Inferior parietal cortex (tissue), 1 donor: ENCODE measurements around the gene GDE1.

Experiments used
- DNase-seq: peaks from one replicate; pipeline ENCODE4 v3.0.0-alpha.2; 2016; ENCODE audit errors: extremely low spot score

Gene GDE1

DNA sequence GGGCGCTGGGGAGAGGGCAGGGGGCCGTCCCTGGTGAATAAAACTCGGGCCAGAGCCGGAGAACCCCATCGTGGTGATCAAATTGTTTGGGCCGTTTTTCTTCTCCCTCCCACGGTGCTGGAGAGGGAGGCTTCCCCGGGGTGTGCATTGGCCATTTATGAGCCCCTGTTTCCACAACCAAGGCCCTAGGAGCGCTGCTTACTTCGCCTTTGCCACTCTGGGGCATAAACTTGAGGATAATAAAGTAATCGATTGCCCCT, 2.4 kb upstream of the GDE1 start:
- DNase-seq = no peak

DNA sequence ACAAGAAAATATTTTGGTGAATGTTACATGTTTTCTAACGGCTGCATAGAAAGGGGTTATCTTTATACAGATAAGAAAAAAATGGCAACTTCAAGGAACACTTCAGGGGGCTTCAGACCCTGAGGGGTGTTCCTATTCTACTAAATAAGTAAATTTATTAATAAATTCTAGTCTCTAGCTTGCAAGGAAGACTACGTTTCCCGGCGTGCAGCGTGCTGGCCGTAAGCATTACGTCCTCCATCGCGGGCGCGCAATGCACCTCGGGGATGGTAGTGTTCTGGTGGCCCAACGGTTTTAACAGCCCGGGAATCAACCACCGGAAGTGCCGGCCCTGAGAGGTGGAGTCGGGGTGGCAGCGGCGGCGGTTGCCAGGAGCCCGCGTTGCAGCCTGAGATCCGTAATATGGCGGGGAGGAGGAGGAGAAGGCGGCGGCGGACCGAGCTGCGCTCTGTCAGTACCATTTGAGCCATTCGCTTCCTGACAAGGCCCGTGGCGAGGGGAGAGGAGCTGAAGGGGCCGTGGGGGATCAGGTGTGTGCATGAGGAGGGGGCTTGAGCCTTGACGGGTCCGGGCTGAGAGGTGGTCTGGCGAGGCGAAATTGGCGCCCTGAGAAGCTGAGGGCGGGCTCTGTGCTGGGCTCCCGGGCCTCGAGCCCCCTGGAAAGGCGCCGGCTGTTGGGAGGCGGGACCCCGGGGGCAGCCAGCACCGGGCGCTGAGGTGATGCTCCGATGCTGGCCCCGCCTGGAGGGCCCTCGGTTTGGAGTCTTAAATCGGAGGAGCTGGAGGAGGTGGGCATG, 1.9 kb upstream of the GDE1 start, which contains the start of gene CCP110:
TSS of gene CCP110 (plus strand) at position 384 of the 797 bp plus-strand sequence. CDS start 3,940 bp downstream, outside the sequence.
- peak; percentile 98 for DNase-seq

DNA sequence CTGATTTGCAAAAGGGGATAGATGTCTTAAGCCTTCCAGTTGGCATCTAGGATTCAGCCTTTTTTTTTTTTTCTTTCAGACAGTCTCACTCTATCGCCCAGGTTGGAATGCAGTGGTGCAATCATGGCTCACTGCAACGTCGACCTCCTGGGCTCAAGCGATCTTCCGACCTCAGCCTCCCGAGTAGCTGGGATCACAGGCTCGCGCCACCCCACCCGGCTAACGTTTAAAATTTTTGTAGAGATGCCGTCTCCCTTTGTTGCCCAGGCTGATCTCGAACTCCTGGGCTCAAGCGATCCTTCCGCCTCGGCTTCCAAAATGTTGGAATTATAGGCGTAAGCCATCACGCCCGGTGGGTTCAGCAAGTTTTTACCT, 1.3 kb upstream of the GDE1 start:
- DNase-seq = no peak

DNA sequence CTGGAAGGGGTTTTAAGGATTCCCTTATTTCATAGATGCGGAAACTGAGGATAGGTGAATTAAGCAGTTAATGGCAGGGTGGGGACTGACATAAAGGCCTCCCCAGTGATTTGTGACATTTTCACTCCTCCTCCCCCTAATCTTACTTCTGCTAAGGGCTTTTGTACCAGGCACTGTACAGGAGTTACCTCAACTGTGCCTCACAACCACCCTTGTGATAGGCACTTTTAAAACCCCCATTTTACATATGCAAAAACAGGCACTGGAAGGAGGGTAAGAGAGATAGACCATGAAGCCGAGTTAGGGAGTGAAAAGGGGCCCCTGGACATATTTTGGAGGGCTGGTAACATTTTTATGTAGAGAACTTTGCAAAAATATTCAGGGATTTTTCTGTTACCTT, 862 bp upstream of the GDE1 start:
- no peak for DNase-seq

DNA sequence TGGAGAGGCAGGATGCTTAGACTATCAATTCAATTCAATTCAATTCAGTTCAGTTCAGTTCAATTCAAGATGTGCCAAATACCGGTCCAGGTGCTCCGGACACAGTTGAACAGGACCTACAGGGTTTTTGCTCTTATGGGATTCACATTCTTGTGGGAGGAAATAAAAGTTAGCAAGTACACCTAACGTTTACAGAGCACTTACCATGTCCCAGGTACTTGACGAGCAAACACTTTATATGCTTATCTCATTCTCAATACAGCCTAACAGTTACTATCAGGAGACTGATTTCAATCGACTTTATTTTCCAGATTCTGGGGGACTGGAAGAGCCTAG, 467 bp upstream of the GDE1 start:
- DNase-seq = no peak

DNA sequence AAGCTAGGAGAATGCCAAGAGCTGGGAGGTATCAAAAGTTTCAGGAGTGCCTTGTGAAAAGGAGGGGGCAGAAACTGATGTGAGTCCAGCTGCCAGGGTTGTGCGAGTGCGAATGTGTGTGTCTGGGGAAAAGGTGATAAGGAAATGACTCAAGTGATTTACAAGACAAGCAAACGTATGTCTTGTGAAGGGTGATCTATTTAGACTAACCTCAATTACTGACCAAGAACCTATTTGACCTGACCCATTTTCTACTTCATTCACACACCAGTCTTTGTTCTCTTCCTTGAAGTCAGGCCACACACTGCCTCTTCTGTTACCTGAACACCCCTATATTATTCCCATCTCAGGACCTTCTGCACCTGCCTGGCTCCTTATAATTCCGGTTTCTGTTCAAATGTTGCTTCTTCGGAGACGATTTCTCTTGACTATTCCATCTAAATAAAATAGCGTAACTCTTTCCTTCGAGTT, 1.0 kb downstream of the GDE1 start:
- no peak for DNase-seq

DNA sequence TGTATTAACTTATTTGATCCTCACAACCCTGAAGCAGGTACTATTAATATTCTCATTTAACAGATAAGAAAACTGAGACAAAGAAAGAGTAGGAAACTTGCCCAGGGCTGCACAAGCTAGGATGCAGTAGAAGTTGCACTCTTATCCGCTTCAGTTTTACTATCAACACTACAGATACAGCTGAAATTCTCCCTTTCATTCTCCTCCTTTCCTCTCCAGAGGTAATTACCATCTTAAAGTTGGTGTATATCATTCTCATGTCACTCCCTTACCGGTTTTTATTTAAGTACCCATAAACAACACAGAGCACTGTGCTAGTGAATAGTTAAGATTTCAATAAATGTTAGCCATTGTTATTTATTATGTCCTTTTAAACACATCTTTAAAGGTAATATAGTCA, 3.5 kb downstream of the GDE1 start:
- no peak for DNase-seq

DNA sequence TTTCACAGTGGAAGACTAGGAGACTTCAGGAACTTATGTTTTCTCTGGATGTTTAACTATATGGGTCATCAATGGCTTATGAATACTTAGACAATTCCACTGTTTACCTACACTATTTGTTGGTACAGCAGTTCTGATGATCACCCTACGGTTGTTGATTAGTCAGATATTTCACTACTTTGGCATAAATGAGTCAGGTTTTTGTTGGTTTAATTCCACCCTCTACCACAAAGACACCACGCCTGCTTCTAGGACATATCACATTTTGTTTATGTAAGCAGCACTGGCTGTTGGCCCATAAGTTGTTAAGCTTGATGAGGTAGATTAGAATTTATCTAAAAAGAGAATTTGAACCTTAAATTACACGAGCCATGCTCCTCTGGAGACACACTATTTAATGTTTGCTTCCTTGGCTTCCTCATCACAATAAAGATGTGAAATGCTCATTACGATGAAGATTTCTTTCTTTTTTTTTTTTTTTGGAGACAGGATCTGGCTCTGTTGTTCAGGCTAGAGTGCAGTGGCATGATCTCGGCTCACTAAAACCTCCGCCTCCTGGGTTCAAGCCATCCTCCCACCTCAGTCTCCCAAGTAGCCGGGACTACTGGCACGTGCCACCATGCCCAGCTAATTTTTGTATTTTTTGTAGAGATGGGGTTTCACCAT, 4.3 kb downstream of the GDE1 start:
- DNase-seq = no peak

DNA sequence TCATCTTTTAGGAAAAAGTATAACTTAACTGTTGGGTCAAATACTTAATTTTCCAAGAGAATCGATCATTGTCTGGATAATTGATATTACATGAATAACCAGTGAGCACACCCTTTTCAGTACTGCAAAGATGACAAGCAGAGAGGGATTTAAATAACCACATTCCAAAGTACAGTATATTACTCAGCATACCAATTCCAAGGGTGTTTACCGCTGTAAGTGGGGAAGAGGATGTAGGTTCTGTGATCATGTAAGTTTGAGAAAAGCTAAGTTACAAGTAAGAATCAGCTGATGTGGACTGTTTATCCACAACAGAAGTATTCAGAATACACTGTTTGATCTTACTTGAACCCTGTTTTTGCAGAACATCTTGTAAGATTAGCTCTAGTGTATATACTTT, 6.1 kb downstream of the GDE1 start:
- DNase-seq = no peak

DNA sequence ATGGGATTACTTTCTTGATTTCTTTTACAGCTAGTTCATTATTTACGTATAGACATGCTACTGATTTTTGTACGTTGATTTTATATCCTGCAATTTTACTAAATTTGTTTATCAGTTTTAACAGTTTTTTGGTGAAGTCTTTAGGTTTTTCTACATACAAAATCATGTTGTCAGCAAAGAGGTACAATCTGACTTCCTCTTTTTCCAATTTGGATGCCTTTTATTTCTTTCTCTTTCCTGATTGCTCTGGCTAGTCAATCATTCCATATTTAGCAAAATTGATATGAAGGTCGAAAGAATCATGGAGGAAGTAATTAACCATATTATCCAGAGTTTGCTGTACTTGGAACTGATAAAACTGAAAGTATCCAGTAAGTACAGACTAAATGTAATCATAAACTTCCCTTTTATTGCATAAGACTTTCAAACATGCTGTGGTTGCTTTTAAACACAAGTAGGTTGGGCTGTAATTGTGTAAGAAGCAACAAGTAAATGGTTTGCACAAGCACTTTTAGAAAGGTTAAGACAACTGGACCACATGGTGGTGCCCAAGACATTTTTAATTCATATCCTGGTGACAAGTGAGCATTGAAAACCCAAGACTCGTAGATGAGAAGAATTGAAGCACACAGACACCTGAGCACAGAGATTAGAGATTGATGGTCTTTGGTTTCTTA, 8.4 kb downstream of the GDE1 start:
- no peak for DNase-seq

DNA sequence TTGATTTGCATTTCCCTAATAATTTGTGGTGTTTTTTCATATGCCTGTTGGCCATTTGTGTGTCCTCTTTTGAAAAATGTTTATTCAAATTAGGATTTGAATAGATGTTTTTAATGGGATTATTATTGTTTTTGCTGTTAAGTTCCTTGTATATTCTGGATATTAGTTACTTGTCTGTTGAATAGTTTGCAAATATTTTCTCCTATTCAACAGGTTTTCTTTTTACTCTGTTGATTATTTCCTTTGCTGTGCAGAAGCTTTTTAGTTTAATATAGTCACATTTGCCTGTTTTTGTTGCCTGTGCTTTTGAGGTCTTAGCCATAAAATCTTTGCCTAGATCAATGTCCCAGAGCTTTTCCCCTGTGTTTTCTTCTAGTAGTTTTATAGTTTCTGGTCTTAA, 9.6 kb downstream of the GDE1 start:
- no peak for DNase-seq

DNA sequence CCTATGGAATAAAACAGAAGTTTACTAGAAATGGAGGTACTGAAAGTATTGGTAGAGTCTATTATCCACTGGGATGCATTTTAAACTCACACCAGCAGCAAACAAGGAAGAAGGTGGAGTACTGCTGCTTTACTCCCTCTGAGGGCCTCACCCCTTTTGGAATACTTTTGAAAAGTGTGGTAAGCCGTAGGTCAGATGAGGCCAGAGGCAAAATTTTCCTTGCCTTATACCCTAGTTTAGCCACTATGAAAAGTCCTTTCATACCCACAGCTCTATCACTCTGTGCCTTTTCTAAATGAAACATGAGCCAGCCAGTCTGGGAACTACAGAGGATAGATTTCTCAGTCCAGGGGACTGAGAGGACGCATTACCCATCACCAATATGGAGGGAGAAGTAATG, 14.0 kb downstream of the GDE1 start:
- DNase-seq = no peak

DNA sequence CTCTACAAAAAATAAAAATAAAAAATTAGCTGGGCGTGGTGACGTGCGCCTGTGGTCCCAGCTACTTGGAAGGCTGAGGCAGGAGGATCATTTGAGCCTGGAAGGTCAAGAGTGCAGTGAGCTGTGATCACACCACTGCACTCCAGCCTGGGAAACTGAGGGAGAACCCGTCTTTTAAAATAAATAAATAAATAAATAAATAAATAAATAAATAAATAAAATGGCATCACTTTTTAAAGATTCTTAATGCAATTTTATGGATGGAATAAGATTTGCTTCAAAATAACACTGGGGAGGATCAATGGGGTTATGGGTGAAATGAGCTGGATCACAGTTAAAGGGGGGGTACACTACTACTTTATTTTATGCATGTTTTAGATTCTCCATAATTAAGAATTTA, 14.9 kb downstream of the GDE1 start:
- DNase-seq = no peak

DNA sequence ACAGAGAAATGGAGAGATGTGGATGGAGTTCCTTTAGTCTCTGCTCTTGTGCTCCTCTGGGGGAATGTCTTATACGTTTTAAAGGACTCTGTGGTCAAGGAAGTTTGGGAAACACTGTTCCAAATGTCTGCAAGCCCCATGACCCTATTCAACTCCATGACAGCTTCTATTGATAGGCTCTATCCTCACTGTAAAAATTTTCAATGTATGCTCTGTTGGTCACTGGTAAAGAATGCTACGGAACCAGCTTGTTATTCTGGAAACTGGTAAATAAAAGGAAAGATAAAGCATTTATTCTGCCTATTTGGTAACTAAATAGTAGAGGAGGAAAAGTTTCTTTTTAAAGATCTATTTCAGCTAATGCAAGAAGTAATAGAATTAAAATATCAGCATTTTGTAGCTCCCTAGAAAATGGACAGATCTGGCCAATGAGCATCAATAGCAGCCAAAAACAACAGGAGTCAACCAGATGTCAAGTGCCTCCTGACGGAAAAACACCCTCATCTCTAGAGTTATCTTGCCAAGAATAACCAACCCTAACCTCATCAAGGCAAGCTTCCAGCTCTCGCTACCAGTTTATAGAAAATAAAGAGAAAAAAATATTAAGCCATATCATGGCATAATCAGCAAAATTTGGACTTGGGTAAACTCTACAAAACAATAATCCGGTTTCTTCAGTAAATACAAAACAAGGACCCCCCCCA, 16.1 kb downstream of the GDE1 start:
- DNase-seq = no peak

DNA sequence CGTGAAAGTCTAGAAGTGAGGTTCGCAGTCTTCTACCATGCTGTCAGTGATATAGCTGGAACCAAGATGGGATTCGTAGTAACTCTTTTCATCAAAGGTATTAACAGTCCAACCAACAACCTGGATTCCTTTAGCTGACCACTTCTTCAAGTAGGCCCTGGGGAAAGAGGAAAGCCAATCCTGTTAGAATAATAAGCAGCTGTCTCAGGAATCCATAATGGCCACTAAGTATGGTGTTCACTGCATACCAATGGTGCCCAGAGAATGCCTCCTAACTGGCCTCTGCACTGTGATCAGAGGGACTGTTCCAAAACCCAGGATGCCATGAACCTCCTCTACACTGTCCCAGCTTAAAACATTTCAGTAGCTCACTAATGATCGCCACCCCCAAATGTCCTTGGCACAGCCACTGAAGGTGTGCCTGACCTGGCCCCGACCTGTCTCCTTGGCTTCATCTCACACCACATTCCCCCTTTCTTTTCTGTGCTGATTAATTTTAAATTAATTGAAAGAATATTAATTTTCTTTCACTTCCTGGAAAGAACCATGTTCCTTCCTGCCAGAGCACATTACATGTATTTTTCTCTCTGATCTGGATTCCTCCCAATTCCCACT, 18.3 kb downstream of the GDE1 start:
- no peak for DNase-seq

DNA sequence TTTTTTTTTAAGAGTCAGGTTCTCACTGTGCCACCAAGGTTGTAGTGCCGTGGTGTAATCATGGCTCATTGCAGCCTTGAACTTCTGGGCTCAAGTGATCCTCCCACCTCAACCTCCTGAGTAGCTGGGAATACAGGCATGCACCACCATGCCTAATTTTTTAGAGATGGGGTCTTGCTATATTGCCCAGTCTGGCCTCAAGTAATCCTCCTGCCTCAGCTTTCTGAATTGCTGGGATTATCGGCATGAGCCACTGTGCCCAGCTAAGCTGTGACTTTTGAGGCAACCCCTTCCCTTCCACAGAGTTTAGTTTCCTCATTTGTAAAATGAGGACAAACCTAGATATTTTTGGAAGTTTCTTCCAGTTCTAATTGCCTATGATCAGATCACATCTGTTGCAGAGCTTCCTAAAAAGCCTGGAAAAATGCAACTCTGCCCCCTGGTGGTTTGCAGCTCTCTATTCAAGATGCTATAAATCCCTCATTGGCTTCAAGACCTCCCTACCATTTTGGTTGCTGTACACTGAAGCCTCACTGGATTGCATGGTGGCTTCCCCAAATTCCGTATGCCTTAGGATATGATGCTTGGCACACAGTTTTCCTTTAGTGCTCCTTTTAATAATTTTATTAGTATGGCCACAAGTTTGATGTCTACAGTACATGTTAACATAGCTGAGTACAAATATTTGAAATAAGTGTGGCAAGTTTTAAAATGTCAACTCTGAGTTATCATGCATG, 19.3 kb downstream of the GDE1 start:
- peak; percentile 87 for DNase-seq

DNA sequence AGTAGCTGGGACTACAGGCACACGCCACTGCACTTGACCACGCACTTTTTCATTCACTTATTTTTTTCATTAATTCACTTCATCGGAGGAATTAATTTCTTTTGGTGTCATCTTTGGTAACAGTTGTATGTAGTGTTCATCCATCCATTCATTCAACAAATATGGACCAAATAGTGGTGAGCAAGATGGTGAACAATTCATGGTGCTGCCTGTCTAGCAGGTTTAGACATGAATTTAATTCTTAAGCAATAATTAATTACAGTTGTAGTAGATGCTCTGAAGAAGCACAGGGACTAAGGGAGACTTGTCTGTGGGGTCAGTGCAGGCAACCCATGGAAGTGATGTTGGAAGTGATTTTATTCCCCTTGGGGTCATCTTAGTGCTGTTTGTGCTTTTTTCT, 22.4 kb downstream of the GDE1 start:
- DNase-seq = no peak

DNA sequence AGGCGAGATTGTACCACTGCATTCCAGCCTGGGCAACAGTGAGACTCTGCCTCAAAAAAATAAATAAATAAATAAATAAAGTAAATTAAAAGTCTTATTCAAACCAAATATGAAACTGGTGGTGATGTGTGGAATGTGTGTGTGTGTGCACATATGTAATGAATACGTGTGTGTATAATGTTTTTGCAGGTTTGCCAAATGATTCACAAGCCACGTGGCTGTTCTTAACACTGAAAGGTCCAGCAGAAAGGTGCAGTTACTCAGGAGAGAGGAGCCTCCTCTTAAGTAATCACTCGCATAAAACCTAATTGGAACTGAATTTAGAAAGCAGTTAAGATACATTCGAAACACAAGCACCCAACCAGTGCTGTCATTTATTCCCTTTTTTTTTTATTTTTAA, 22.9 kb downstream of the GDE1 start:
- no peak for DNase-seq

DNA sequence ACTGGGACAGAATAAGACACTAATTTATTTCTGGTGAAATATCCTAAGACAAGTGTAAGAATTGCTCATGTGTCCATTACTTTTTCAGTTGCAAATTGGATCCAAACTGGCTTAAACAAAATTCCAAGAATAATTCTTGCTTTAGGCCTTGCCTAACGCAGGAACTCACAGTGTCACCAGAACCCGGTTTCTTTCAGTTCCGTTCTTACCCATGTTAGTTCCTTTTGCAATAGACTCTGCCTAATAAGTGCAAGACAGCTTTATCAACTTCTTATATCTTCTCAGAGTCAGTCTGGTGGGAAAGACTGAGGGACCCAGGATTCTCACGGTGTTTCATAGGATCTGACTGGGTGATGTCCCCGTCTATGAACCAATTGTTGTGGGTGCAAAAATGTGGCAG, 24.7 kb downstream of the GDE1 start:
- no peak for DNase-seq

DNA sequence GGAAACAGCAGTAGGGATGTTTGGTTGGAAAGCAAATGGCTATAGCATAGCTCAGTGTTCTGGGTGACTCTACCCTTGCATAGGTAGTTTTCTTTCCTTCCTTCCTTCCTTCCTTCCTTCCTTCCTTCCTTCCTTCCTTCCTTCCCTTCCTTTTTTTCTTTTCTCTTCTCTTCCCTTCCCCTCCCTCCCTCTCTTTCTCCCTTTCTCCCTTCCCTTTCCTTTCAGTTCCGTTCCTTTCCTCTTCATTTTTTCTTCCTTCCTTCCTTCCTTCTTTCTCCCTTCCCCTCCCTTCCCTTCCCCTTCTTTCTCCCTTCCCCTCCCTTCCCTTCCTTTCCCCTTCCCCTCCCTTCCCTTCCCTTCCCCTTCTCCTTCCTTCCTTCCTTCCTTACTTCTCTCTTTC, 31.3 kb downstream of the GDE1 start:
- DNase-seq = no peak

DNA sequence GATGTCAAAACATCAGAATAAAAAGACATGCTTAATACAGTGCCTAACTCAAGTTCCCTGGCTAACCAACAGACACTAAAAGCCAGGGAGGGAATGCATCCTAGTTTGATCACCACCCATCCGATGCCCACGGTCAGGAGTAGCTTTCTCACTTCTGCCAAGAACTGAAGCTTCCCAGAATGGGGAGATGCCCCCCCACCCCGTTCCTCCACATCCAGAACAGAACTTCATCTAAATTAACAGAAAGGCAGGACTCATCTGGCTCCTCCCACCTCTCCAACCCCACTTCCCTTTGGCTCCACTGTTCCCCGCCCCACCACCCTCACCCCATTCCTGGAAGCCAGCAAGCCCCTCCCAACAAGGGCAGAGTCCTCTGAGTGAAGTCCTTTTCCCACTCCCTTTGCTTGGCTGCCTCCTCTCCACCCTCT, 33.7 kb downstream of the GDE1 start:
- DNase-seq = no peak
